ENCODE results near the gene CHST11.

DNA sequence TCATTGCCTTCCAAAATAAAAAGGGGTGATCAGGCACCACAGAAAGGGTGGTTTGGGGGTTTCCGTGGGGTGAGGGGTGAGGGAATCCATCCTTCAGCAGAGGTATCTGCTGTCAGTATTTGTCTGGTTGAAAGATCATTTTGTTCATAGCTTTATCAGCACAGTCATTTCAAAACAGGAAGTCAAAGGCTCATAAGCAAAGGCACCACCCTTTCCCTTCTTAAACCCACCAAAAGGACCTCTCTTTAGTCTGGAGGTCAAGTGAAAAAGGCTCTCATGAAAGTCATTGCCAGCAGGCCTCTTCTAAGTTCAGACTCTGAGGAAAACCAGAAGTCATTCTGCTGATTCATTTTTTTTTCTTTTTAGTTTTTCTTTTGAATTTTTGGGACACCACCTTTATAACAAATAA is 6.2 kb downstream of the CHST11 start:
- TF ChIP-seq, protein P1, sequence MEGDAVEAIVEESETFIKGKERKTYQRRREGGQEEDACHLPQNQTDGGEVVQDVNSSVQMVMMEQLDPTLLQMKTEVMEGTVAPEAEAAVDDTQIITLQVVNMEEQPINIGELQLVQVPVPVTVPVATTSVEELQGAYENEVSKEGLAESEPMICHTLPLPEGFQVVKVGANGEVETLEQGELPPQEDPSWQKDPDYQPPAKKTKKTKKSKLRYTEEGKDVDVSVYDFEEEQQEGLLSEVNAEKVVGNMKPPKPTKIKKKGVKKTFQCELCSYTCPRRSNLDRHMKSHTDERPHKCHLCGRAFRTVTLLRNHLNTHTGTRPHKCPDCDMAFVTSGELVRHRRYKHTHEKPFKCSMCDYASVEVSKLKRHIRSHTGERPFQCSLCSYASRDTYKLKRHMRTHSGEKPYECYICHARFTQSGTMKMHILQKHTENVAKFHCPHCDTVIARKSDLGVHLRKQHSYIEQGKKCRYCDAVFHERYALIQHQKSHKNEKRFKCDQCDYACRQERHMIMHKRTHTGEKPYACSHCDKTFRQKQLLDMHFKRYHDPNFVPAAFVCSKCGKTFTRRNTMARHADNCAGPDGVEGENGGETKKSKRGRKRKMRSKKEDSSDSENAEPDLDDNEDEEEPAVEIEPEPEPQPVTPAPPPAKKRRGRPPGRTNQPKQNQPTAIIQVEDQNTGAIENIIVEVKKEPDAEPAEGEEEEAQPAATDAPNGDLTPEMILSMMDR (IDR thresholded peaks at IDR 0.05 in 2 of 3, conservative IDR thresholded peaks at IDR 0.05 in 1 of 3; ENCODE audit: insufficient read depth in 2 of 3, low read depth in 1 of 3, low read length in 3 of 3): no peak
- TF ChIP-seq FOXA3 (CRISPR knock-in tag; conservative IDR thresholded peaks at IDR 0.05 in 1 of 2, IDR thresholded peaks at IDR 0.05 in 1 of 2) (no peak), NR3C1 (CRISPR knock-in tag; IDR thresholded peaks at IDR 0.05) (no peak), SIN3A (IDR thresholded peaks at IDR 0.05; ENCODE audit: borderline replicate concordance in 2 of 2, control insufficient read depth in 1 of 2, low read depth in 2 of 2, low read length in 2 of 2) (no peak), ZNF253 (CRISPR knock-in tag; conservative IDR thresholded peaks at IDR 0.05) (no peak), ZNF274 (IDR thresholded peaks at IDR 0.05; ENCODE audit: borderline replicate concordance, low read depth, low read length) (no peak), POLR2A (conservative IDR thresholded peaks at IDR 0.05) (no peak), FOXP1 (CRISPR knock-in tag; IDR thresholded peaks at IDR 0.05) (no peak), TGIF2 (CRISPR knock-in tag; IDR thresholded peaks at IDR 0.05) (no peak), ZNF707 (CRISPR knock-in tag; conservative IDR thresholded peaks at IDR 0.05) (no peak)
- TF ChIP-seq, protein P2, sequence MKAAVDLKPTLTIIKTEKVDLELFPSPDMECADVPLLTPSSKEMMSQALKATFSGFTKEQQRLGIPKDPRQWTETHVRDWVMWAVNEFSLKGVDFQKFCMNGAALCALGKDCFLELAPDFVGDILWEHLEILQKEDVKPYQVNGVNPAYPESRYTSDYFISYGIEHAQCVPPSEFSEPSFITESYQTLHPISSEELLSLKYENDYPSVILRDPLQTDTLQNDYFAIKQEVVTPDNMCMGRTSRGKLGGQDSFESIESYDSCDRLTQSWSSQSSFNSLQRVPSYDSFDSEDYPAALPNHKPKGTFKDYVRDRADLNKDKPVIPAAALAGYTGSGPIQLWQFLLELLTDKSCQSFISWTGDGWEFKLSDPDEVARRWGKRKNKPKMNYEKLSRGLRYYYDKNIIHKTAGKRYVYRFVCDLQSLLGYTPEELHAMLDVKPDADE (conservative IDR thresholded peaks at IDR 0.05; ENCODE audit: control insufficient read depth, low read depth, low read length): no peak
- TF ChIP-seq, protein P3, sequence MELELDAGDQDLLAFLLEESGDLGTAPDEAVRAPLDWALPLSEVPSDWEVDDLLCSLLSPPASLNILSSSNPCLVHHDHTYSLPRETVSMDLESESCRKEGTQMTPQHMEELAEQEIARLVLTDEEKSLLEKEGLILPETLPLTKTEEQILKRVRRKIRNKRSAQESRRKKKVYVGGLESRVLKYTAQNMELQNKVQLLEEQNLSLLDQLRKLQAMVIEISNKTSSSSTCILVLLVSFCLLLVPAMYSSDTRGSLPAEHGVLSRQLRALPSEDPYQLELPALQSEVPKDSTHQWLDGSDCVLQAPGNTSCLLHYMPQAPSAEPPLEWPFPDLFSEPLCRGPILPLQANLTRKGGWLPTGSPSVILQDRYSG (tag; conservative IDR thresholded peaks at IDR 0.05; ENCODE audit: low read depth): no peak
